Liver (tissue), 9 donors: ENCODE measurements around the gene CYBB. TPM values are rescaled to one million over a fixed set of nuclear protein-coding genes. Genes with fewer than 3 reads are reported as not detected.

Experiments
- DNase-seq: peaks from one replicate; pipeline ENCODE4 v3.0.0-alpha.2; 2017; ENCODE audit warnings: low spot score
- H3K27ac ChIP-seq, 2 donors: one replicate each; pipeline ENCODE4 v1.7.0; 2013; ENCODE audit warnings: inconsistent platforms in 2 of 2, low read length in 2 of 2, control low read depth in 1 of 2, low read depth in 1 of 2, mild to moderate bottlenecking in 1 of 2
- H3K27me3 ChIP-seq, 4 donors: one replicate each; pipeline versions ENCODE4 v1.6.1 to v1.7.0; 2013; ENCODE audit warnings: low read length in 3 of 4, inconsistent platforms in 1 of 4, mild to moderate bottlenecking in 1 of 4, moderate library complexity in 1 of 4; ENCODE audit not compliant: control insufficient read depth in 4 of 4, insufficient read depth in 4 of 4
- H3K36me3 ChIP-seq, 4 donors: one replicate each; pipeline versions ENCODE4 v1.6.1 to v1.7.0; 2013; ENCODE audit warnings: low read length in 3 of 4, mild to moderate bottlenecking in 3 of 4, low read depth in 1 of 4, moderate library complexity in 1 of 4; ENCODE audit not compliant: control insufficient read depth in 4 of 4, insufficient read depth in 3 of 4
- H3K4me1 ChIP-seq, 4 donors: one replicate each; pipeline versions ENCODE4 v1.6.1 to v1.7.0; 2013; ENCODE audit warnings: low read length in 3 of 4, mild to moderate bottlenecking in 3 of 4, moderate library complexity in 1 of 4; ENCODE audit not compliant: control insufficient read depth in 4 of 4, insufficient read depth in 4 of 4
- H3K4me3 ChIP-seq, 3 donors: one replicate each; pipeline versions ENCODE4 v1.6.1 to v1.7.0; 2013; ENCODE audit warnings: low read length in 3 of 3, control low read depth in 1 of 3, low read depth in 1 of 3, mild to moderate bottlenecking in 1 of 3
- H3K9ac ChIP-seq, 2 donors: one replicate each; pipeline ENCODE4 v1.7.0; 2013; ENCODE audit warnings: low read length in 2 of 2, mild to moderate bottlenecking in 2 of 2, moderate library complexity in 2 of 2, control low read depth in 1 of 2, low read depth in 1 of 2
- H3K9me3 ChIP-seq, 4 donors: one replicate each; pipeline versions ENCODE4 v1.6.1 to v1.7.0; 2013; ENCODE audit warnings: low read length in 3 of 4; ENCODE audit not compliant: control insufficient read depth in 4 of 4
- CTCF ChIP-seq: fragments of 150-350 bp; IDR thresholded peaks from 2 replicates; pipeline ENCODE4 v1.5.1; 2017; ENCODE audit warnings: improper control_type of control experiment, low read depth, low read length; ENCODE audit not compliant: missing input control
- EGR1 ChIP-seq, 2 donors: IDR thresholded peaks; 2 replicates each; pipeline ENCODE4 v1.6.1; 2016 to 2018; ENCODE audit warnings: antibody characterized with exemption in 2 of 2, low read depth in 2 of 2
- FOXA1 ChIP-seq: IDR thresholded peaks from 2 replicates; pipeline ENCODE4 v1.6.1; 2016; ENCODE audit warnings: antibody characterized with exemption
- GABPA ChIP-seq, 2 donors: IDR thresholded peaks in 1 of 2; conservative IDR thresholded peaks in 1 of 2; 2 replicates each; pipeline ENCODE4 v1.6.1; 2016; ENCODE audit warnings: antibody characterized with exemption in 2 of 2, mild to moderate bottlenecking in 1 of 2, moderate library complexity in 1 of 2
- MAX ChIP-seq: IDR thresholded peaks from 2 replicates; pipeline ENCODE4 v1.6.1; 2016; ENCODE audit warnings: antibody characterized with exemption
- NR2F2 ChIP-seq: IDR thresholded peaks from 2 replicates; pipeline ENCODE4 v1.6.1; 2016; ENCODE audit warnings: antibody characterized with exemption
- RAD21 ChIP-seq, 2 donors: IDR thresholded peaks; 2 replicates each; pipeline ENCODE4 v1.6.1; 2016; ENCODE audit warnings: antibody characterized with exemption in 2 of 2, mild to moderate bottlenecking in 2 of 2
- RXRA ChIP-seq, 2 donors: IDR thresholded peaks; 2 replicates each; pipeline ENCODE4 v1.6.1; 2017 to 2018; ENCODE audit warnings: antibody characterized with exemption in 2 of 2, mild to moderate bottlenecking in 1 of 2
- SP1 ChIP-seq: IDR thresholded peaks from 2 replicates; pipeline ENCODE4 v1.6.1; 2018; ENCODE audit warnings: antibody characterized with exemption, mild to moderate bottlenecking
- TAF1 ChIP-seq: conservative IDR thresholded peaks from 2 replicates; pipeline ENCODE4 v1.6.1; 2016; ENCODE audit warnings: antibody characterized with exemption, mild to moderate bottlenecking
- YY1 ChIP-seq: IDR thresholded peaks from 2 replicates; pipeline ENCODE4 v1.6.1; 2016; ENCODE audit warnings: antibody characterized with exemption, mild to moderate bottlenecking
- WGBS: extraction: QIAGEN DNeasy Blood & Tissue Kit; methylation state at CpG from one replicate; pipeline ENCODE4 v1.1.7; 2013; 5-methylcytosine and 5-hydroxymethylcytosine counted together
- polyA plus RNA-seq, 2 donors: library from polyadenylated mRNA; stranded (reverse) in 1 of 2; unstranded in 1 of 2; fragments of 200-250 nt in 1 of 2; fragments of >200 nt in 1 of 2; fragmentation: Nextera tagmentation in 1 of 2; extraction: Ambion mirVana in 1 of 2; gene quantifications; one replicate each; pipeline versions ENCODE4 v1.2.1 to v1.2.3, GENCODE V29; 2013 to 2015
- total RNA-seq, 2 donors: library from RNA; depleted of rRNA; stranded (reverse); fragments of >200 nt; gene quantifications; one replicate each; pipeline ENCODE4 v1.2.3, GENCODE V29; 2014
- TF ChIP-seq, protein P1 (sequence below): IDR thresholded peaks from 2 replicates; pipeline ENCODE4 v1.6.1; 2016; ENCODE audit warnings: antibody characterized with exemption, mild to moderate bottlenecking
- donor health status: healthy.
- donor health status: healthy.
- donor health status: healthy.
- donor health status: healthy.
- donor health status: healthy.

CYBB gene
- total and polyA plus RNA-seq, 4 donors, result 2.8 to 65.7 (median 14.5) TPM

- H3K9me3 ChIP-seq, result no peaks in the 10 kb centered on the region
- no peaks in the 10 kb centered on the region for H3K27me3 ChIP-seq
- no peak for DNase-seq
- no peak for TF ChIP-seq GABPA (IDR thresholded peaks at IDR 0.05 in 1 of 2, conservative IDR thresholded peaks at IDR 0.05 in 1 of 2)
- TF ChIP-seq NR2F2, result no peak
- no peak for TF ChIP-seq YY1
- TF ChIP-seq RAD21 (IDR thresholded peaks at IDR 0.05), result no peak
- no peak for TF ChIP-seq TAF1
- TF ChIP-seq, protein P1, sequence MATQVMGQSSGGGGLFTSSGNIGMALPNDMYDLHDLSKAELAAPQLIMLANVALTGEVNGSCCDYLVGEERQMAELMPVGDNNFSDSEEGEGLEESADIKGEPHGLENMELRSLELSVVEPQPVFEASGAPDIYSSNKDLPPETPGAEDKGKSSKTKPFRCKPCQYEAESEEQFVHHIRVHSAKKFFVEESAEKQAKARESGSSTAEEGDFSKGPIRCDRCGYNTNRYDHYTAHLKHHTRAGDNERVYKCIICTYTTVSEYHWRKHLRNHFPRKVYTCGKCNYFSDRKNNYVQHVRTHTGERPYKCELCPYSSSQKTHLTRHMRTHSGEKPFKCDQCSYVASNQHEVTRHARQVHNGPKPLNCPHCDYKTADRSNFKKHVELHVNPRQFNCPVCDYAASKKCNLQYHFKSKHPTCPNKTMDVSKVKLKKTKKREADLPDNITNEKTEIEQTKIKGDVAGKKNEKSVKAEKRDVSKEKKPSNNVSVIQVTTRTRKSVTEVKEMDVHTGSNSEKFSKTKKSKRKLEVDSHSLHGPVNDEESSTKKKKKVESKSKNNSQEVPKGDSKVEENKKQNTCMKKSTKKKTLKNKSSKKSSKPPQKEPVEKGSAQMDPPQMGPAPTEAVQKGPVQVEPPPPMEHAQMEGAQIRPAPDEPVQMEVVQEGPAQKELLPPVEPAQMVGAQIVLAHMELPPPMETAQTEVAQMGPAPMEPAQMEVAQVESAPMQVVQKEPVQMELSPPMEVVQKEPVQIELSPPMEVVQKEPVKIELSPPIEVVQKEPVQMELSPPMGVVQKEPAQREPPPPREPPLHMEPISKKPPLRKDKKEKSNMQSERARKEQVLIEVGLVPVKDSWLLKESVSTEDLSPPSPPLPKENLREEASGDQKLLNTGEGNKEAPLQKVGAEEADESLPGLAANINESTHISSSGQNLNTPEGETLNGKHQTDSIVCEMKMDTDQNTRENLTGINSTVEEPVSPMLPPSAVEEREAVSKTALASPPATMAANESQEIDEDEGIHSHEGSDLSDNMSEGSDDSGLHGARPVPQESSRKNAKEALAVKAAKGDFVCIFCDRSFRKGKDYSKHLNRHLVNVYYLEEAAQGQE, result no peak
- H3K4me1 ChIP-seq, result peaks cover 0 to 2% (median 0%) of the 10 kb centered on the region in 4 donors
- H3K4me3 ChIP-seq, result peak overlapping the region in 2 of 3 donors; percentile 67 to 80
- peak overlapping the region; percentile 84 to 92 for H3K27ac ChIP-seq
- WGBS, result 53% methylated on average over 1 of the region's 1 CpG
- H3K36me3 ChIP-seq, result no peaks in the 10 kb centered on the region
- H3K9ac ChIP-seq, result no peak overlapping the region
Measured at GRCh38 chrX:37846558-37846933, 66.7 kb downstream of the CYBB start.

GRCh38 chrX:37846934-37847732 is 67.3 kb downstream of the CYBB start, which contains the start of gene DYNLT3:
TSS of gene DYNLT3 (minus strand) at chrX:37847571. CDS start at chrX:37847510, 61 bp downstream.
- H3K4me1 ChIP-seq, result peaks cover 0 to 2% (median 0%) of the 10 kb centered on the region in 4 donors
- DNase-seq, result peak; percentile 58
- H3K36me3 ChIP-seq, result no peaks in the 10 kb centered on the region
- peak within 1 kb of the TSS; percentile 11 to 47 for H3K9ac ChIP-seq
- TF ChIP-seq SP1 (peak; percentile 19), RXRA (IDR thresholded peaks at IDR 0.05) (peak; percentile 45 to 49), CTCF (no peak), RAD21 (IDR thresholded peaks at IDR 0.05) (peak in 1 of 2 donors; percentile 58), MAX (peak; percentile 14), FOXA1 (no peak), GABPA (IDR thresholded peaks at IDR 0.05 in 1 of 2, conservative IDR thresholded peaks at IDR 0.05 in 1 of 2) (no peak), EGR1 (IDR thresholded peaks at IDR 0.05; ENCODE audit: low read depth in 2 of 2) (peak in 1 of 2 donors; percentile 36), YY1 (peak; percentile 62), NR2F2 (no peak)
- TF ChIP-seq, protein P1, result no peak
- 2% methylated on average over 67 of the region's 67 CpGs for whole genome bisulfite sequencing
- H3K4me3 ChIP-seq, result peak within 1 kb of the TSS; percentile 59 to 80 (median 67)
- peak within 1 kb of the TSS; percentile 84 to 92 for H3K27ac ChIP-seq
- no peaks in the 10 kb centered on the region for H3K27me3 ChIP-seq
- H3K9me3 ChIP-seq, result no peaks in the 10 kb centered on the region
